Lung microvascular endothelial cell (primary cell): ENCODE results near the gene XXYLT1. TPM values are rescaled to one million over a fixed set of nuclear protein-coding genes. Genes with fewer than 3 reads are reported as not detected.
A peak's percentile ranks its signal among the peaks of the same experiment; 100 is the strongest.
"Not testable (repeated sequence)": the region's sequence is repeated elsewhere in the genome, so short reads cannot be mapped to it uniquely, and the experiment has no call there.

Experiments
- DNase-seq, 2 donors: peaks; one replicate each; pipeline versions ENCODE4 v3.0.0 to v3.0.0-alpha.2; 2010; ENCODE audit warnings: low read depth in 2 of 2
- total RNA-seq: library from RNA; depleted of rRNA; stranded (reverse); fragments of >200 nt; gene quantifications from 2 replicates; pipeline ENCODE4 v1.2.1, GENCODE V29; 2014

XXYLT1 gene
- total RNA-seq, 1 donor from 2014 or later, result 24.6 TPM

DNA sequence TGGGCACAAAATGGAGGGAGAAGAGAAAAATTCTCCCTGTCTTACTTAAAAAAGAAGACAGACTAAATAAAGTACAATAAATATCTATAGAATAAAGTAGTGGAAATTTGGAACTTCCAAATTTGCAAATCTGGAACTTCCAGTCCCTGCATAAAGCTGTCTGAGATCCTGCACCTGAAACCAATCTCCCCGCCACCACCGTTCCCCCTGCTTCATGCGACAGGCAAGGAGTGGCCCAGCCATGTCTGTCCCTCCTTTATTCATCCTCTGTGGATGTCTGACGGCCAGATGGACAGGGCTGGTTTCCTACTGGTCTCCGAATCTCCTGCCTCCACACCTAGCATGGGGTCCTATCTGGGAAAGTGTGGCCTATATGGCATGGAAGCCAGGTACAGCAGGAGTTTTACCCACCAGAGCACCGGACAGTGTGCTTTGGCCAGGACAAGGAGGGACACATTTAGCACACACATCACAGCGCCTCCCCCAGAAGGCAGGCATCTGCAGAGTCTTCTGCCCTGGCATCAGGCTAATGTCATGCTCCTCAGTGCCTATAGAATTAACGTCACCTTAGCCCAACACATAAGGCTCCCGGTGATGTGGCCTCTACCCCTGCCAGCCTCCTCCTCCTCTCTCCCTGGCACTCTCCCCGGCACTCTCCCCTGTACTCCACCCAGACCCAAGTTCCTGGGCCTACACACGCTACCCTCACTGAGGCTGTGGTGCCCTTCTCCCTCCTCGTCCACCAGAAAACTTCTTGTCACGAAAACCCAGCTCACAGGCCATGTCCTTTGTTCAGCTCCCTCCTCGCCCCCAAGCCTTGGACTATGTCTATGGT, 170.8 kb downstream of the XXYLT1 start:
- no peak for DNase-seq

DNA sequence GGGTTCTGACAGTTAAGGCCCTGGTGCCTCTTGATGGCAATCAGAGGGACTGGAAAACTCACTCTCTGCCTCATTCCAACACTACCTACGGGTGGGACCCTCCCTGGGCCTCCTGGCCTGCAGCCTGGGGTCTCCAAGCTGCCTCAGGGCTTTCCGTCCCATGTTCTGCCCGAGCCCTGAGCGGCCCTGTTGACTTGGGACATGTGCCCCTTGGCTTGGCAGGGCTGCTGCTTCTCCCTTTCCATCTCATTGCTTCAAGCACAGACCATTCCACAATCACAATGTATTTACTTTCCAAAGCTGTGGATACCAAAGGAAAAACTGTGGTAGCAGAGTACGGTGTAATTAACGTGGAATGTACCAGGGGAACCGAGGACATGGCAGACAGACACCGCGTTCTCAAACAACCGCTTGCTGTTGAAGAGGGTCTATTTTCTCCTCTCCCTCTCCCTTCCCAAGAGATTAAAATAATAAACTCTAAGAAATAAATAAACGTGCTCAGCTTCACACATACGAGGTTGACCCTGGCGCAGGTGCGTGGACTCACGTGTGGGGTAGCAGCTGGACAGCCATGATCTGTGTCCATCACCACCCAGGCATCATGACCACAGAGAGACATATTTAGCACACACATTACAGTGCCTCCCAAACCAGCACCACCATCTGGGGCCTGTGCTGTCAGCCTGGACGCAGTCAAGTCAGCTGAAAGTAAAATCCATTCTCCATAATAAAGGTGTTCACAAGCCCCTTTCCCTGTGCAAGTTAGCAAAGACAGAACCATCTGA, 172.0 kb downstream of the XXYLT1 start:
- DNase-seq, result no peak

DNA sequence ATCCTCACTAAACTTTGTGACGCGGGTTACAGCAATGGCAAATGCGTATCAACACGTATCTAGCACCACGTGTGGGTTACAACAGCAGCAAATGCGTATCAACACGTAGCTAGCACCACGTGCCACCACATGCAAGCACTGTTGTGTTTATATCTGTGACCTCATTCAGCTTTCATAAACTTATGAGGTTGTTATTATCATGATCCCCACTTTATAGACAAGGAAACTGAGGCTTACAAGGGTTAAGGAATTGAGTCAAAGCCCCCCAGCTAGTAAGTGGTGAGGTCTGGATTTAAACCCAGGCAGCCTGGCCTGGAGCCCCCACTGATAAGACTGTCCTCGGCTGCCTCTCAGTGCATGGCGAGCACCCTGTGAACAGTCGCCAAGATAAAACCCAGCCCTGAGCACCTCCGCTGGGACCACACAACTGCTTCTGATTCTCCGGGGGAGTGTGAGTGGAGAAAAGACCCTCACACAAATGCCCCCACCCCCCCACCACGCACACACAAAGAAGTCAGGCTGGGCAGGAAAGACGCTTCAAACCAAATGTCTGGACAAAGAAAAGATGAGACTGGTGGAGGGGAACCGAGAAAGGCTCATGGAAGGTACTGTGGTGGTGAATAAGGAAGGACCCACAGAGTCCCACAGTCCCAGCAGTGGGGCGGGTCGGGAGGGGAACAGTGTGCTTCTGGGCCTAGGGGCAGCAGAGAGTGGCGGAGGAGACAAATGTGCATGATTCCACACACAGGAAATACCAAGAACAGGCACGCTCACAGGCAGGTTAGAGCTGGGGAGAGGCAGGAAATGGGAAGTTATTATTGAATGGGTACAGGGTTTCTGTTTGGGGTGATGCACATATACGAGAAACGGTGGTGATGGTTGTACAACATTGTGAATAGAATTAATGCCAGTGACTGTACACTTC, 173.4 kb downstream of the XXYLT1 start:
- DNase-seq, result peak; percentile 39 to 64

DNA sequence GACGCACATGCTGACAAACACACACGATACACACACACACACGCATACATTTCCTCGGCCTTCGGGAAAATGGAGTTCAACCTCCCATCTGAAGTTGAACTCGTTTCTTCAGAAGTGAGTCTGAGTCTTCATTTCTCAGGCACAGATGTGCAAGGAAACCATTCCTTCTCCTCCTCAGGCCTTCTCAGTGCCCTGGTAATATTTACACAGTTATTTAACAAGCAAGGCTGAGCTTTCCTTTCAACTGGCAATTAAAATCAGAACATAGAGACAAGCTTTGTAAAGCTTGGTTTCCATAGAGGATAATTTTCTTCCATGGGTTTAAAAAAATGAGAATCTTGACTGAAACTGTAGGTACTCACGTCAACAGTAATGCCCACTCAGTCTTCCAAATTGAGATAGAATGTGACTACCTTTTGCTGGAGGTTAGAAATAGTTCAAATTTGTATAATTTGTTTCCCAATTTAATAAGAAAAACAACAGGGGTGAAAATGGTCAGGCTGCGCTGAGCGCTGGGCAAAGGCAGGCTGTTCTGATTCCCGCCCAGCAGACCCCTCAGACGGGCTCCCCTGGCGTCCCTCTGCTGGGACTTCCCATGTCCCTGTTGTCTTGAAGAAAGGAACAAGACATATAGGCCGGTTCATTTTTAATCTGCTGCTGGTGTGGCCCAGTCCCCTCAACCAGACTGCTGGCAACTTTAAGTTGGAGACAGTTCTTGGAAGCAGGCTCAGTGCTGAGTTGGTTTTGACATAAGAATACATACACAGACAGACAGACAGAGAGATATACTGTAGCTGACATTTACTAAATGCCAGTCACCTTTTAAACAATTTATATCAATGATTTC, 174.3 kb downstream of the XXYLT1 start:
- no peak for DNase-seq

DNA sequence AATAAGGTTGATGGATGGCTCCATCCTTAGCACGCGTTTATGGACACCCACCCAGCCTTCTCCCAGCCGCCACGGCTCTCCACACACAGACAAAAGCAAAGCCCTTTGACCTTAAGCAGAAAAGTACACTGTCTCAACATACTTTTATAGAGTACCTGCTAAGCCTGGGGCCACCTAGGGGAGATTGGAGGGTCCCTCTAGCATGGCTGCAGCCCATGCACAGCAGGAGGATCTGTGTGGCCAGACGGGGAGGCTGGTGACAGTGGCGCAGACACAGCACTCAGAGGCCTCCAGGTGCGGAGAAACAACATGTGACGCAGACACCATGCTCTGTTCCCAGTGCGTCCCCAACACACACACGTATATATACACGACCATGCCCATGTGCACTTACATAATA, 174.9 kb downstream of the XXYLT1 start:
- DNase-seq, result no peak

DNA sequence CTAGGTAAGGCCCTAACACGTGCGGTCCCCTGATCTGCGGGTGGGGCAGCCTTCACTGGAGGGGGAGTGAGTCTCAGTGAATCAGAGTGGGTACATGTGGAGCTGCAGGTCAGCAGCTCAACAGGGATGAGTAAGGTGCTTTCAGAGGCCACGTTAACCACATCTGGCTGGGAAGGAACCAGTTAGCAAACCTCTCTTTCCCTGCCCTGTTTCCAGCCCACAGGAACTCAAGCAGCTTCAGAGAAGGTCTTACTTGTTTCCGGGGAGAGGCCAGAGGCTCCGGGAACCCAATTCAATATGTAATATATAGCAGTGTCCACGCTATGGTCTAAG, 175.3 kb downstream of the XXYLT1 start:
- DNase-seq, result no peak

DNA sequence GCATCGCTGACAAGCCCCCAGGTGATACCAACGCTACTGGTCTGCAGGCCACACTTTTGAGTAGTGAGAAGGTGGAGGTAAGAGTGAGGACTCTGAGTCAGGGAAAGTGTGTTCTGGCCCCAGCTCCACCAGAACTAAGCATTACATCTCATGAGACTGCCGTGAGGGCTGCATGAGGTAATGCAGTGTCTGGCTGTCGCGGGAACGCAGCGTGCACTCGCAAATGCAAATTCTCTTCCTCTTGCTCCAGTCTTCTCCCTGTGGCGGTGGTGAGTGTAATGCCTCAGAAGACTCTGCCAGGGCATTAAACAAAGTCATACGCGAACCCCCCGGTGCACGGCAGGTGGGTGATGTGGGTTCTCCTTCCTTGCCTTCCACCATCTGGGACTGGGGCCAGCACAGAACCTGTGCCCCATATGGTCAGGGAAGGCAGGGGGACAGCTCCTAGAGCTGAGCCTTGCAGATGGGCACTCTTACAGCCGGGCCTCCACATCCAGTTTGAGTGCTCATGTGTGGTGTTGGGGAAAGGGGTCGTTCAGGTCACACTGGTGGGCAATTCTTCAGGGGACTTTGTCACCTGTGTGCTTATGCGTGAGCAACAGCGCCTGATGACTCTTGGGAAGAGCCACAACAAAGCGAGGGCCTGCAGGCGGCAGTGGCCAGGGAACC, 175.8 kb downstream of the XXYLT1 start:
- DNase-seq, result no peak

DNA sequence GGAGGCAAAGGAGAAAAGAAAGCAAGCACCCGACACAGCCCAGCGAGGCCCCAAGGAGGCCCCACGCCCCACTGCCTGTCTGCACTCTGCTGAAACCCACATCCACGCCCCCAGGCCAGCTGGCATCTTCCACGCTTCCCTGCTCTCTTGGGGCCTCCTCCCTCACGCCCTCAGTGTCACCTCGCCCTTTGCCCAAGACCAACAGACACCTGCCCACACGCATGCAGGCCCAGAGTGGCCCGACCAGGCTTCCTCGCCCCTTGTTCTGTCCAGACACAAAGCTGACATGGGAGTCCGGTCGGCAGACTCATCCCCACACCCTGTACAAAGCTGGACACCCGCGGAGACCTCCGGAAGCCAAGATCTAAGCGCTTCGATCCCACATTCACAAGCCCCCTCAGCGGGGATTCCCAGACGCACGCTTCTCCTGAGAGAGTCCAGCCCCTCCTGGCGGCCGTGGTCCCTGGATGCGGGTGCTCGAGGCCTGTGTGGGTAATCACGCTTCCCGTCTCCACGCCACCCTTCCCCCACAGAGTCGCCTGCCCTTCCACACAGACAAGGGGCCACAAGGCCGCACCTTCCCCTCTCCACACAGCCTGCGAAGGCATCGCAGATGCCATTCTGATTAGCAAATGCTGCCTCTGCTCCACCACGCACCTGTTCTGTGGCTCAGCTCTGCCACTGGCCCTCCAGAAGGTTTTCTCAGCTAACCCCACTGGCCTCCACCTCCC, 176.6 kb downstream of the XXYLT1 start:
- DNase-seq, result no peak

DNA sequence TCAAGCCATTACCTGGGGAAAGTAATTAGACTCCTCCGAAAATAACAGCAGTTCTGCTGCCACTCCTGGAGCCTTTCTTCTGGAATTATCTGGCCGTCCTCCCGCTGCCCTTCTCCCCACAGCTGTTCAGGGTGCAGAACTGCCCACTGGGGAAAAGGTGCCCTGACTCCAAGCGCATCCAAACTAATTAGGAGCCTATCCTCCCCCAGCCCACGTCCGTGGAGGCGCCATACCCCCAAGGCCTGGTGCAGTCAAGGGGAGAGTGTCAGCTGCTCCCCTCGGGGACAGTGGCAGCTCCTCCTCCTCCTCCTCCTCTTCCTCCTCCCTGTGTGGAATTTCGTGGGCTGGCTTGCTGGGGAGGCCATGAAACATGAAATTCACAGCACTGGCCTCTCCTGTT, 177.2 kb downstream of the XXYLT1 start:
- no peak for DNase-seq

DNA sequence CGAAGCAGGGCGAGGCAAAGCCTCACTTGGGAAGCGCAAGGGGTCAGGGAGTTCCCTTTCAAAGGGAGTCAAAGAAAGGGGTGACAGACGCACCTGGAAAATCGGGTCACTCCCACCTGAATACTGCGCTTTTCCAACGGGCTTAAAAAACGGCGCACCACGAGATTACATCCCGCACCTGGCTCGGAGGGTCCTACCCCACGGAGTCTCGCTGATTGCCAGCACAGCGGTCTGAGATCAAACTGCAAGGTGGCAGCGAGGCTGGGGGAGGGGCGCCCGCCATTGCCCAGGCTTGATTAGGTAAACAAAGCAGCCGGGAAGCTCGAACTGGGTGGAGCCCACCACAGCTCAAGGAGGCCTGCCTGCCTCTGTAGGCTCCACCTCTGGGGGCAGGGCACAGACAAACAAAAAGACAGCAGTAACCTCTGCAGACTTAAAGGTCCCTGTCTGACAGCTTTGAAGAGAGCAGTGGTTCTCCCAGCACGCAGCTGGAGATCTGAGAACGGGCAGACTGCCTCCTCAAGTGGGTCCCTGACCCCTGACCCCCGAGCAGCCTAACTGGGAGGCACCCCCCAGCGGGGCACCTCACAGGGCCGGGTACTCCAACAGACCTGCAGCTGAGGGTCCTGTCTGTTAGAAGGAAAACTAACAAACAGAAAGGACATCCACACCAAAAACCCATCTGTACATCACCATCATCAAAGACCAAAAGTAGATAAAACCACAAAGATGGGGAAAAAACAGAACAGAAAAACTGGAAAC, 182.9 kb downstream of the XXYLT1 start:
- DNase-seq, result not testable (repeated sequence)

DNA sequence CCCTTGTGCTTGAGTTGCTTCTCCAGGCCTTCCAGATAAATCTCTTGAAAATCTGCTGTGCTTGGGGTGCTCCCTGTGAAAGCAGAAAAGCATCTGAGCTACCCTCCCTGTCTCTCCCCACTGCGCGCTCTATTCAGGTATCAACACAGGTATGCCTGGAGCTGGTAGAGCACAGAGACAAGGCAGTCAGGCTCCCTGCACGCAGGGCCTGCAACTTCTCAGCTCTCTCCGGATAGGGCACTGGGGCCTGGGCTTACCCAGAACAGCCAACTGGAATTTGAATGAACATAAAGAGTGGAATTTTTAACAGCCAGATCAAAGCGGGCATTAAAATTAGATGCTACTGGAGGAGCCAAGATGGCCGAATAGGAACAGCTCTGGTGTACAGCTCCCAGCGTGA, 183.6 kb downstream of the XXYLT1 start:
- DNase-seq, result no peak

DNA sequence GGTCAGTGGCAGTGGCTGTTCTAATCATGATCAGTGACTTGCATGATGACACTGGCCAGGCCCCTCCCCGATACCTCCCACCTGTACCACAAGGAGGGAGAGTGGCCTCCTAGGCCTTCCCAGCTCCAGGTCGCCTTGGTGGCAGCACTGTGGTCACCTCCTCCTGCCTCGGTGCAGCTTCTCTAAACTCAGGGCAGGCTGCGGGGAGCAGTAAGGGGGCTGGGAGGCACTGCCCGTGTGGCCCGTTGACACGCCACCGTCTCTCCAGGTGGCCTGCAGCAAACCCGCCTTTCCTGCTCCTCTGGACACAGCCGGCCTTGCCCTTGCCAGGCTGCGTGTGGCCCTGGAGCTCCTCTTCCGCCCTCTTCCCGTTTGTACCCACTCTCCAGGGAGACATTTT, 184.1 kb downstream of the XXYLT1 start:
- DNase-seq, result no peak

DNA sequence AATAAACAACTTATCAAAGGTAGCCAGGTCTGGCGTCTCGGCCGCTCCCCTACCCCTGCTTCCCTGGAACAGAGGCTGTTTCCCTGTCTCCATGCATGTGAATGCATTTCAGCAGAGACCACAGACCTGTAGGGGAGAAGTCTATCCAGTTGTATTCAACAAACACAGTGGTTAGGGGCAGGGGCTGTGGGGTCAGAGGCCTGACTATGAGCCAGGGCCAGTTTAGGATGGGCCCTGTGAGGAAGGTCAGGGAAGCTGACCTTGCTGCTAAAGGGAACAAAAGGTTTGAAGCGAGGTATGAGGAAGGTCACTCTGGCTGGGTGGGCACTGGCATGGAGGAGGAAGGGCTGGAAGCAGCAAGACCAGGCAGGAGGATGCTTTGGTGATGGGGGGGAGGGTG, 184.6 kb downstream of the XXYLT1 start:
- no peak for DNase-seq

DNA sequence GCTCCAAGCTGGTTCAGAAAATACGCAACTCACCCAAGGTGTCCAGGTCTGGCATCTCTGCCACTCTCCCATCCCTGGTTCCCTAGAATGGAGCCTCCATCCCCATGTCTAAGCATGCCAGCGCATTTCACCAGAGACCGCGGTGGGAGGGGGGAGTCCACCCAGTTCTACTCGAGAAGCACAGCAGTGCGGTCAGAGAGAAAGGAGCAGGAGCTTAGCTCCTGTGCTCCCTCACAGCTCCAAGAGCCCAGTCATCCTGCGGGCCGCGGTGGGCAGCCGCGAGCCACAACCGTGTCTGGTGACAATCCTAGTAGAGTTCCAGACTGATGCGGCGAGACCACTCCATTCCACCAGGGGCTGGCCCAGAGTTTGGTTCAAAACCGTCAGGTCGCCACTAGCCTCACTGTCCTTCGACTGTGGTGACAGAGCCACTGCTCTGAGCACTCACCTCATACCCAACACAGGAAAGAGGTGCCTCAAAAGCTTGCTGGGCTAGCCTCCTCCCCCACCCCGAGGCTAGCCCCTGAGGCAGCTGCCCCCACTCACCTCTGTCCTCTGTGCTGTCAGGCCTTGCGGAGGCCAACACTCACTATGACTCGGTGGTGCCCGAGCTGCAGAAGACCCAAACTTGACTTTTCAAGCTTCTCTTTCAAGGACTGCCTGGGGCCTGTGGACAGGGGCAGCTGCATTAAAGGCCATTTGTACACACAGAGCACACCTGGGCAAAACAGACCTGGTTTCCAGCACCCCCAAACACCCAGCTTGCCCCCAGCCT, 185.4 kb downstream of the XXYLT1 start:
- DNase-seq, result no peak

DNA sequence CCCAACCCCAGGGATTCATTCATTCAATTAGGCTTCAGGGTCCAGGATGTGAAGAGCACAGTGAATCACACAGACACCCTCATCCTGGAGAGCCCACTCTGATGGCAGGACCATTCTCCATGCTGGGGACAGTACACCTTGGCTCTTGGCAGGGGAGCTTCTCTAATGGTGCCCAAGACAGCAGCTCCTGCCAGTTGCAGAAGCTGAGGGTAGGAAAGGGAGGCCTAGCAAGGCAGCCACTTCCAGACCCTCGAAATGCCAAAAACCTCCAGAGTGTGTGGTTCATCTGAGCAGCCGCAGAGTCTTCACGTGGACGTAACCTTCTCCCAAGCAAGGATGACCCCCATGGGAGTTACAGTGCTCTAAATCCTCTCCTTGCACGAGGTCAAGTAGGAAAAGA, 186.2 kb downstream of the XXYLT1 start:
- no peak for DNase-seq

DNA sequence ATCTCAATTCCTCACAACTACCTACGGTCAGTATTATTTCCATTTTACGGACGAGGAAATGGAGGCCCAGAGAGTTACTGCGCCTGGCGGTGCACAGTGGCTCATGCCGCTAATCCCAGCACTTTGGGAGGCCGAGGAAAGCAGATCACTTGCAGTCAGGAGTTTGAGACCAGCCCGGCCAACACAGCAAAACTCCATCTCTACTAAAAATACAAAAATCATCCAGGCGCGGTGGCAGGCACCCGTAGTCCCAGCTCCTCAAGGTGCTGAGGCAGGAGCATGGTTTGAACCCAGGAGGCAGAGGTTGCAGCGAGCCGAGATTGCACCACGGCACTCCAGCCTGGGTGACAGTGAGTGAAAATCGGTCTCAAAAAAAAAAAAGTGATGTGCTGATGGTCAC, 187.3 kb downstream of the XXYLT1 start:
- no peak for DNase-seq

DNA sequence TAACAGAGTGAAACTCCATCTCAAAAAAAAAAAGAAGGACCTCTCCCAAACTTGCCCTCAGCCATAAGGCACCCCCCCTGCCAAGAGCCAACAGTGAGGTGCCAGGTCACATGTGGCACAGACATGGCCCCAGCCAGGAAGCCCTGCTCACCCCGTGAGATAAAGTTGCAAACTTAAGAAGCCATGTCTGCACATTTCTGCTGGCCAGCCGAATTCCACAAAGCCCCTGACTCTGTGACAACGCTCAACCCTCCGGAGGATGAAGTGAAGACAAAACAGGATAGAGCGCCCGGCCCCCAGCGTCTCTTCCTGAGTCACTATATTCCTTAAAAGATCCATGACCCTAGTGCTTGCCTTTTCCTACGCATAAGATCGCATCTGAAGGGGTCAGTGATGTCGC, 188.1 kb downstream of the XXYLT1 start:
- no peak for DNase-seq

DNA sequence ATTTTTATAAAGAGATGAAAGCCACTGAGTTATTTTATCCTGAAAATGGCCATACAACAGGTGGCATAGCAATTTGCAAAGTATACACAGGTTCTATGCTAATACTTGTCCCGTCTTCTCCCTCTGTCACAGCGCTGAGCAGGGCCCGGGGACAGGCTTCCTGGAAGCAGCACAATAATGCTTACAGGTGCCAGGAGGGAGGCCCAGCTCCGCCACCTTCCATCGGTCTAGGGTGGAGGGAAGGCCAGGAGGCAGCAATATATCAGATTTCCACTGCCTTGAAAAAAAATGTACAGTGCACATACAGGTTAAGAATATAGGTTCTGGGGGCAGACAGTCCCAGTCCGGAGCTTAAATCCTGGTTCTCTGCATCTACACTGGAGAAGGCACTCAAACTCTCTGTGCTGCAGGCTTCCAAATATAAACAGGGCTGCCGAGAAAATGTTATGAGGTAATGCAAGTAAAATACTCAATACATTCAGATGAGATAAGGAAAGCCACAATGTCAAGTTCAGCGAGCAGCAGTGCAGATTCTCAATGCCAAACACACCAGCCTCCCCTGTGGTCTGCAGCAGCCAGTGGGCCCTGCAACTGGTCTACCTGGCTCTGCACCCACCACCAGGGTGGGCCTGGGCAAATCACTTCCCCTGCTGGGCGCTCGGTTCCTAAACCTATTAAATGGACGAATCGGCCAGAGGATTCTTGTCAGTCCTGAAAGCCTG, 189.6 kb downstream of the XXYLT1 start:
- no peak for DNase-seq
